NCI-H187 (cell line): ENCODE data around the gene EPHA6.
A peak's percentile ranks its signal among the peaks of the same experiment; 100 is the strongest.
"Not testable (repeated sequence)": the region's sequence is repeated elsewhere in the genome, so short reads cannot be mapped to it uniquely, and the experiment has no call there.

Experiments used
- DNase-seq, 2 experiments: peaks; one replicate each; lab custom pipeline; 2025; lab: John Stamatoyannopoulos, UW

EPHA6 gene

GRCh38 chr3:96915445-96915844, 101.1 kb downstream of the EPHA6 start:
- no peak for DNase-seq

GRCh38 chr3:96931119-96931862, 116.9 kb downstream of the EPHA6 start:
- DNase-seq: peak in 1 of 2 experiments; percentile 2

GRCh38 chr3:96942131-96942530, 127.7 kb downstream of the EPHA6 start:
- DNase-seq: not testable (repeated sequence)

GRCh38 chr3:96958856-96959255, 144.5 kb downstream of the EPHA6 start:
- DNase-seq: no peak

- DNase-seq: no peak
Measured at GRCh38 chr3:96959474-96959873, 145.1 kb downstream of the EPHA6 start.

- DNase-seq: no peak
Measured at GRCh38 chr3:96959901-96960641, 145.7 kb downstream of the EPHA6 start.

GRCh38 chr3:96960661-96961330, 146.4 kb downstream of the EPHA6 start:
- no peak for DNase-seq

- no peak for DNase-seq
Measured at GRCh38 chr3:96961576-96961975, 147.2 kb downstream of the EPHA6 start.

GRCh38 chr3:96966181-96966929, 152.0 kb downstream of the EPHA6 start:
- no peak for DNase-seq

GRCh38 chr3:96970211-96970610, 155.8 kb downstream of the EPHA6 start:
- no peak for DNase-seq

- no peak for DNase-seq
Measured at GRCh38 chr3:96977671-96978070, 163.3 kb downstream of the EPHA6 start.

GRCh38 chr3:96983716-96984115, 169.3 kb downstream of the EPHA6 start:
- not testable (repeated sequence) for DNase-seq

- no peak for DNase-seq
Measured at GRCh38 chr3:96986241-96986640, 171.8 kb downstream of the EPHA6 start.

- DNase-seq: no peak
Measured at GRCh38 chr3:96991231-96991630, 176.8 kb downstream of the EPHA6 start.

- no peak for DNase-seq
Measured at GRCh38 chr3:96991800-96992365, 177.5 kb downstream of the EPHA6 start.

- DNase-seq: no peak
Measured at GRCh38 chr3:96994988-96995387, 180.6 kb downstream of the EPHA6 start.

GRCh38 chr3:96996009-96996408, 181.6 kb downstream of the EPHA6 start:
- no peak for DNase-seq

GRCh38 chr3:97001611-97002010, 187.2 kb downstream of the EPHA6 start:
- no peak for DNase-seq

- DNase-seq: no peak
Measured at GRCh38 chr3:97009427-97010019, 195.1 kb downstream of the EPHA6 start.

- DNase-seq: no peak
Measured at GRCh38 chr3:97010881-97011657, 196.7 kb downstream of the EPHA6 start.

- no peak for DNase-seq
Measured at GRCh38 chr3:97021778-97022177, 207.4 kb downstream of the EPHA6 start.
